NCI-H2107 treated with DMSO at 0.1 percent for 48 hours (cell line): ENCODE data around the gene IL4R.
A peak's percentile ranks its signal among the peaks of the same experiment; 100 is the strongest.
"Not testable (repeated sequence)": the region's sequence is repeated elsewhere in the genome, so short reads cannot be mapped to it uniquely, and the experiment has no call there.

Experiments used
- DNase-seq: peaks from one replicate; lab custom pipeline; 2025; ENCODE audit not compliant: unreplicated experiment; lab: John Stamatoyannopoulos, UW

IL4R gene

GRCh38 chr16:27327586-27327915, 13.8 kb downstream of the IL4R start:
- DNase-seq, result no peak

- DNase-seq, result no peak
Measured at GRCh38 chr16:27328937-27329336, 15.2 kb downstream of the IL4R start.

GRCh38 chr16:27329376-27330079, 15.8 kb downstream of the IL4R start:
- not testable (repeated sequence) for DNase-seq

- no peak for DNase-seq
Measured at GRCh38 chr16:27330542-27330941, 16.8 kb downstream of the IL4R start.

GRCh38 chr16:27332105-27332504, 18.3 kb downstream of the IL4R start:
- no peak for DNase-seq

- DNase-seq, result no peak
Measured at GRCh38 chr16:27333104-27333503, 19.3 kb downstream of the IL4R start.

- DNase-seq, result no peak
Measured at GRCh38 chr16:27333549-27333948, 19.8 kb downstream of the IL4R start.

- no peak for DNase-seq
Measured at GRCh38 chr16:27334192-27334764, 20.5 kb downstream of the IL4R start.

- DNase-seq, result no peak
Measured at GRCh38 chr16:27334838-27335237, 21.1 kb downstream of the IL4R start.

GRCh38 chr16:27335349-27336053, 21.7 kb downstream of the IL4R start:
- DNase-seq, result no peak

- DNase-seq, result no peak
Measured at GRCh38 chr16:27337024-27337423, 23.2 kb downstream of the IL4R start.

- DNase-seq, result no peak
Measured at GRCh38 chr16:27339180-27339579, 25.4 kb downstream of the IL4R start.

GRCh38 chr16:27340654-27341053, 26.9 kb downstream of the IL4R start:
- DNase-seq, result no peak

GRCh38 chr16:27341549-27341948, 27.8 kb downstream of the IL4R start:
- DNase-seq, result no peak

- DNase-seq, result no peak
Measured at GRCh38 chr16:27341971-27342370, 28.2 kb downstream of the IL4R start.

- no peak for DNase-seq
Measured at GRCh38 chr16:27344721-27345120, 30.9 kb downstream of the IL4R start.

GRCh38 chr16:27345201-27345600, 31.4 kb downstream of the IL4R start:
- no peak for DNase-seq

GRCh38 chr16:27346819-27347218, 33.0 kb downstream of the IL4R start:
- no peak for DNase-seq

- DNase-seq, result no peak
Measured at GRCh38 chr16:27347930-27348685, 34.3 kb downstream of the IL4R start.

- DNase-seq, result no peak
Measured at GRCh38 chr16:27349276-27349675, 35.5 kb downstream of the IL4R start.

GRCh38 chr16:27350006-27350405, 36.2 kb downstream of the IL4R start:
- peak; percentile 21 for DNase-seq

GRCh38 chr16:27351989-27352388, 38.2 kb downstream of the IL4R start:
- no peak for DNase-seq
